Pancreas (tissue), 10 donors: ENCODE data around the gene VPS13D. TPM values are rescaled to one million over a fixed set of nuclear protein-coding genes. Genes with fewer than 3 reads are reported as not detected.

Experiments used
- ATAC-seq, 4 donors: fragments of 200-7000 bp; cut with Tn5 transposase; one replicate each; pipeline versions ENCODE4 v1.8.0 to v1.9.1; 2020; ENCODE audit warnings: mild to moderate bottlenecking in 4 of 4, moderate library complexity in 4 of 4
- DNase-seq, 6 donors: peaks; one replicate each; pipeline ENCODE4 v3.0.0-alpha.2; 2020
- FAIRE-seq: peaks from 2 replicates; lab custom pipeline; 2012; peaks lifted over from hg19 to GRCh38; lab: Jason Lieb, UNC
- H3K27ac ChIP-seq, 4 donors: fragments of 200-600 bp; sonication (generic); 1 replicate in 3 of 4; 2 replicates in 1 of 4; pipeline versions ENCODE4 v1.5.0 to v1.8.0; 2020
- H3K27me3 ChIP-seq, 4 donors: fragments of 200-600 bp; one replicate each; pipeline ENCODE4 v1.8.0; 2021
- H3K36me3 ChIP-seq, 3 donors: fragments of 200-600 bp; sonication (generic) in 1 of 3; one replicate each; pipeline versions ENCODE4 v1.5.0 to v1.8.0; 2020 to 2021
- H3K4me1 ChIP-seq, 3 donors: fragments of 200-600 bp; one replicate each; pipeline ENCODE4 v1.8.0; 2021
- H3K4me3 ChIP-seq, 4 donors: fragments of 200-600 bp; sonication (generic) in 2 of 4; one replicate each; pipeline versions ENCODE4 v1.5.0 to v1.8.0; 2020 to 2021
- H3K9me3 ChIP-seq, 4 donors: fragments of 200-600 bp; one replicate each; pipeline ENCODE4 v1.8.0; 2021
- CTCF ChIP-seq, 4 donors: fragments of 200-600 bp; sonication (generic) in 3 of 4; IDR thresholded peaks; one replicate each; pipeline versions ENCODE4 v1.5.0 to v1.8.0; 2021; ENCODE audit warnings: antibody characterized with exemption in 4 of 4
- WGBS, 2 donors: extraction: QIAGEN DNeasy Blood & Tissue Kit; methylation state at CpG; one replicate each; pipeline ENCODE4 v1.1.7; 2013; 5-methylcytosine and 5-hydroxymethylcytosine counted together
- intact Hi-C, 3 donors: fragments of 100-400 bp; cut with DNase I; formaldehyde crosslinking; loops; one replicate each; pipeline versions ENCODE4 v1.11.1 to v1.14.2; 2022
- polyA plus RNA-seq, 2 donors: library from polyadenylated mRNA; stranded (reverse); fragments of 200-250 nt; gene quantifications; one replicate each; pipeline ENCODE4 v1.2.3, GENCODE V29; 2013
- total RNA-seq, 6 donors: library from RNA; stranded (reverse); fragmentation: NEBNext Ultra II Directional in 4 of 6; extraction: Animal tissue kit (Norgen Biotek cat#: 25700) in 4 of 6; gene quantifications; one replicate each; pipeline versions ENCODE4 v1.2.1 to v1.2.4, GENCODE V29; 2021 to 2023
- donor health status: healthy with polysubstance abuse.
- donor health status: DM: no; HTN: no; CAD: no; lungs with moderate emphysema.
- donor health status: DM: no; HTN: no; CAD: no.
- donor health status: control.
- donor health status: control.
- donor health status: Bipolar disorder and iron deficiency.
- donor health status: DM: yes; HTN: yes; CAD: no.
- donor health status: DM: no; HTN: no; CAD: no.
- donor health status: DM: no; HTN: no; CAD: no.
- donor health status: DM: yes; HTN: yes; CAD: no.

VPS13D gene
- total and polyA plus RNA-seq, 8 donors = 13.7 to 39.0 (median 24.8) TPM

- peak in 3 of 4 donors; percentile 2 to 36 (median 10) for ATAC-seq
- TF ChIP-seq CTCF (IDR thresholded peaks at IDR 0.05) = no peak
- Histone ChIP-seq H3K4me1 (peaks cover 36 to 94% (median 90%) of the 10 kb centered on the region in 3 donors), H3K36me3 (no peaks in the 10 kb centered on the region), H3K27ac (peak overlapping the region in 3 of 4 donors; percentile 16 to 38 (median 26)), H3K4me3 (no peak overlapping the region), H3K9me3 (no peaks in the 10 kb centered on the region), H3K27me3 (no peaks in the 10 kb centered on the region)
- FAIRE-seq = no peak
- no peak for DNase-seq
- intact Hi-C loops = no loop called here
- WGBS, 2 donors = 43 to 45% methylated on average over 3 of the region's 3 CpGs
Measured at GRCh38 chr1:12339396-12339795, 109.6 kb downstream of the VPS13D start.

GRCh38 chr1:12339811-12340543 is 110.1 kb downstream of the VPS13D start:
- intact Hi-C loops = no loop called here
- ATAC-seq (peak in 2 of 4 donors; percentile 21 to 33), DNase-seq (no peak), FAIRE-seq (no peak)
- no peak overlapping the region for H3K4me3 ChIP-seq
- H3K36me3 ChIP-seq = no peaks in the 10 kb centered on the region
- H3K4me1 ChIP-seq = peaks cover 32 to 90% (median 88%) of the 10 kb centered on the region in 3 donors
- peak overlapping the region in 2 of 4 donors; percentile 16 to 38 for H3K27ac ChIP-seq
- H3K27me3 ChIP-seq = no peaks in the 10 kb centered on the region
- no peak for TF ChIP-seq CTCF (IDR thresholded peaks at IDR 0.05)
- H3K9me3 ChIP-seq = no peaks in the 10 kb centered on the region
- WGBS, 2 donors = 34 to 37% methylated on average over 4 of the region's 4 CpGs

GRCh38 chr1:12340544-12340930 is 110.7 kb downstream of the VPS13D start:
- Histone ChIP-seq H3K4me1 (peaks cover 32 to 90% (median 84%) of the 10 kb centered on the region in 3 donors), H3K36me3 (no peaks in the 10 kb centered on the region), H3K27me3 (no peaks in the 10 kb centered on the region), H3K4me3 (no peak overlapping the region), H3K27ac (peak overlapping the region in 1 of 4 donors; percentile 38), H3K9me3 (no peaks in the 10 kb centered on the region)
- DNase-seq = no peak
- intact Hi-C loops = no loop called here
- FAIRE-seq = no peak
- WGBS, 2 donors = 54 to 55% methylated on average over 3 of the region's 3 CpGs
- no peak for TF ChIP-seq CTCF (IDR thresholded peaks at IDR 0.05)
- ATAC-seq = no peak

GRCh38 chr1:12341667-12342066 is 111.8 kb downstream of the VPS13D start:
- no peak for TF ChIP-seq CTCF (IDR thresholded peaks at IDR 0.05)
- no peak for FAIRE-seq
- peak overlapping the region in 2 of 4 donors; percentile 62 to 78 for H3K27ac ChIP-seq
- no peak for ATAC-seq
- no peaks in the 10 kb centered on the region for H3K9me3 ChIP-seq
- no peak for DNase-seq
- 91 to 96% methylated on average over 6 of the region's 6 CpGs for WGBS, 2 donors
- no peak overlapping the region for H3K4me3 ChIP-seq
- H3K36me3 ChIP-seq = no peaks in the 10 kb centered on the region
- H3K4me1 ChIP-seq = peaks cover 30 to 90% (median 84%) of the 10 kb centered on the region in 3 donors
- intact Hi-C loops = no loop called here
- H3K27me3 ChIP-seq = no peaks in the 10 kb centered on the region
